Measurements from ENCODE around the gene PCLO.

GRCh38 chr7:82705517-82706260, 457.0 kb downstream of the PCLO start:
- TF ChIP-seq STAT6 (CRISPR knock-in tag; conservative IDR thresholded peaks at IDR 0.05; ENCODE audit: low read depth) (no peak), NFYB (CRISPR knock-in tag; conservative IDR thresholded peaks at IDR 0.05; ENCODE audit: low read depth) (no peak), CTCF (IDR thresholded peaks at IDR 0.05) (no peak), ZBTB21 (CRISPR knock-in tag; IDR thresholded peaks at IDR 0.05; ENCODE audit: borderline replicate concordance) (no peak)

Measured in WTC11 (cell line).